Chondrocyte (in vitro differentiated cells): ENCODE results near the gene NDUFS8. TPM values are rescaled to one million over a fixed set of nuclear protein-coding genes. Genes with fewer than 3 reads are reported as not detected.

Experiments
- DNase-seq: peaks from one replicate; pipeline ENCODE4 v3.0.0; 2021; ENCODE audit warnings: mixed read lengths, low spot score
- H3K27ac Mint-ChIP-seq: one replicate; pipeline ENCODE4 v1.8.0; 2021; ENCODE audit warnings: mild to moderate bottlenecking, moderate library complexity, mixed read lengths; ENCODE audit not compliant: unreplicated experiment
- H3K27me3 Mint-ChIP-seq: 2 replicates; pipeline ENCODE4 v1.8.0; 2021; ENCODE audit warnings: low read depth, mixed read lengths
- H3K36me3 Mint-ChIP-seq: 2 replicates; pipeline ENCODE4 v1.8.0; 2021; ENCODE audit warnings: low read depth, mixed read lengths
- H3K4me1 Mint-ChIP-seq: 2 replicates; pipeline ENCODE4 v1.8.0; 2021; ENCODE audit warnings: low read depth, mild to moderate bottlenecking, mixed read lengths
- H3K4me3 Mint-ChIP-seq: one replicate; pipeline ENCODE4 v1.8.0; 2021; ENCODE audit warnings: mild to moderate bottlenecking, moderate library complexity, mixed read lengths; ENCODE audit not compliant: unreplicated experiment
- H3K9me3 Mint-ChIP-seq: 2 replicates; pipeline ENCODE4 v1.8.0; 2021; ENCODE audit warnings: low read depth, mixed read lengths
- microRNA-seq: library from miRNA; unstranded; fragments of <30 nt; microRNA quantifications from one replicate; pipeline ENCODE4 v1.2.0, GENCODE V29; 2020; ENCODE audit warnings: borderline number of aligned reads
- total RNA-seq: library from RNA; stranded (reverse); gene quantifications from 3 replicates; pipeline ENCODE4 v1.2.1, GENCODE V29; 2021
- TF ChIP-seq, protein P1 (sequence below): fragments of 200-600 bp; sonication (generic); IDR thresholded peaks from 2 replicates; pipeline ENCODE4 v1.5.0; 2021; ENCODE audit warnings: antibody characterized with exemption, mild to moderate bottlenecking, moderate library complexity

The NDUFS8 gene
- total RNA-seq, 1 donor from 2014 or later, result 140 TPM

DNA sequence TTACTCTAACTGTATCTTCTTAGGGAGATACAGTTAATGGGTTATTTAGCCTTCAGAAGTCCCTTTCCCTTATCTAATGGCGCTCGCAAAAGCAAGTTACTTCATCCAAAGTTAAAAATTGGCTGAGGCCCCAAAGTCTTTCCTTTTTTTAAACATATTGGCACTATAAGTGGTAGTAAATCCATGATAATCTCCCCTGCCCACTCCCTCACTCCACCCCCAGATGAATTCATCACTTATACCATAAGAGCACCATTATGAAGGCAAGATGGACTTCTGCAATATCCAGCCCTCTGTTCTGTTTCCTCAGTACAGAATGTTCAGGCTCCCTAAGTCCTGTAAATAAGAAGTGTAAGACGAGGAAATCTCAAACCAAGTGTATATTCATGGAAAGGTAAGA lies 53.0 kb downstream of the NDUFS8 start:
- Mint-ChIP-seq H3K27ac (no peak overlapping the region), H3K4me3 (no peak overlapping the region), H3K27me3 (no peaks in the 10 kb centered on the region), H3K36me3 (peaks cover 7% of the 10 kb centered on the region), H3K9me3 (no peaks in the 10 kb centered on the region), H3K4me1 (no peaks in the 10 kb centered on the region)
- no peak for DNase-seq
- TF ChIP-seq, protein P1, sequence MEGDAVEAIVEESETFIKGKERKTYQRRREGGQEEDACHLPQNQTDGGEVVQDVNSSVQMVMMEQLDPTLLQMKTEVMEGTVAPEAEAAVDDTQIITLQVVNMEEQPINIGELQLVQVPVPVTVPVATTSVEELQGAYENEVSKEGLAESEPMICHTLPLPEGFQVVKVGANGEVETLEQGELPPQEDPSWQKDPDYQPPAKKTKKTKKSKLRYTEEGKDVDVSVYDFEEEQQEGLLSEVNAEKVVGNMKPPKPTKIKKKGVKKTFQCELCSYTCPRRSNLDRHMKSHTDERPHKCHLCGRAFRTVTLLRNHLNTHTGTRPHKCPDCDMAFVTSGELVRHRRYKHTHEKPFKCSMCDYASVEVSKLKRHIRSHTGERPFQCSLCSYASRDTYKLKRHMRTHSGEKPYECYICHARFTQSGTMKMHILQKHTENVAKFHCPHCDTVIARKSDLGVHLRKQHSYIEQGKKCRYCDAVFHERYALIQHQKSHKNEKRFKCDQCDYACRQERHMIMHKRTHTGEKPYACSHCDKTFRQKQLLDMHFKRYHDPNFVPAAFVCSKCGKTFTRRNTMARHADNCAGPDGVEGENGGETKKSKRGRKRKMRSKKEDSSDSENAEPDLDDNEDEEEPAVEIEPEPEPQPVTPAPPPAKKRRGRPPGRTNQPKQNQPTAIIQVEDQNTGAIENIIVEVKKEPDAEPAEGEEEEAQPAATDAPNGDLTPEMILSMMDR, result no peak

Small RNAs within 50 kb of the gene (microRNA-seq; reads per million reads assigned to microRNA genes)
- gene MIR4691 (not detected), gene MIR6753 (not detected), gene MIR7113 (3.3 reads per million)

Other genes with a start within 250 kb of the NDUFS8 start
- gene UNC93B1, start 26.6 kb upstream of the NDUFS8 start, total RNA-seq, result 14.4 to 16.6 TPM (median 15.9 TPM) in 3 replicates
- 10.8 to 14.3 TPM (median 13.1 TPM) in 3 replicates for gene ALDH3B1, start 20.4 kb upstream of the NDUFS8 start, total RNA-seq
- gene TCIRG1, start 8.3 kb downstream of the NDUFS8 start, total RNA-seq, result 52.3 to 73.2 TPM (median 66.5 TPM) in 3 replicates
- gene CHKA, start 90.7 kb downstream of the NDUFS8 start, total RNA-seq, result 17.7 to 21.8 TPM (median 21.0 TPM) in 3 replicates
- 40.8 to 44.4 TPM (median 41.2 TPM) in 3 replicates for gene KMT5B, start 182.6 kb downstream of the NDUFS8 start, total RNA-seq
- 104 to 110 TPM (median 107 TPM) in 3 replicates for gene C11orf24, start 241.3 kb downstream of the NDUFS8 start, total RNA-seq